HG03442 (cell line): ENCODE measurements around the gene CFAP92.

Experiments used
- ATAC-seq: cut with Tn5 transposase; IDR thresholded peaks from one replicate; pipeline ENCODE4 v1.9.1; 2021; ENCODE audit warnings: mild to moderate bottlenecking, moderate library complexity; ENCODE audit not compliant: unreplicated experiment

The CFAP92 gene

GRCh38 chr3:128993461-128994172 lies at the start of gene CFAP92:
Gene CFAP92, minus strand, starts transcription at chr3:128994076. Its CDS starts 772 bp downstream, at chr3:128993304.
- ATAC-seq, result peak; percentile 87

- ATAC-seq, result no peak
Measured at GRCh38 chr3:129040579-129041300, 46.9 kb upstream of the CFAP92 start.

DNA sequence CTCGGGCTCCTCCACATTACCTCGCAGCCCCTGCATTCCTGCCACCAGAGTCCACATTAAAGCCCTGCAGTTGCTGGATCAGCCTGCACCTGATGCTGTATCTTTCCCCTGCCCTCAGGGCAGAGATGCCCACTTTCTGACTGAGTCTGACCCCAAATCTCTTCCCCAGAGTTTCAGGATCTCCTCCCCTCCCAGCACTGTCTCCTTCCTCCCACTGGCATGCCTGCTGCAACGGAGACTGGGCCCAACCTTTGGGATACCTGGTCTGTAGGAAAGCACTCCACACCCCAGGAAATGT lies 46.1 kb upstream of the CFAP92 start:
- no peak for ATAC-seq

DNA sequence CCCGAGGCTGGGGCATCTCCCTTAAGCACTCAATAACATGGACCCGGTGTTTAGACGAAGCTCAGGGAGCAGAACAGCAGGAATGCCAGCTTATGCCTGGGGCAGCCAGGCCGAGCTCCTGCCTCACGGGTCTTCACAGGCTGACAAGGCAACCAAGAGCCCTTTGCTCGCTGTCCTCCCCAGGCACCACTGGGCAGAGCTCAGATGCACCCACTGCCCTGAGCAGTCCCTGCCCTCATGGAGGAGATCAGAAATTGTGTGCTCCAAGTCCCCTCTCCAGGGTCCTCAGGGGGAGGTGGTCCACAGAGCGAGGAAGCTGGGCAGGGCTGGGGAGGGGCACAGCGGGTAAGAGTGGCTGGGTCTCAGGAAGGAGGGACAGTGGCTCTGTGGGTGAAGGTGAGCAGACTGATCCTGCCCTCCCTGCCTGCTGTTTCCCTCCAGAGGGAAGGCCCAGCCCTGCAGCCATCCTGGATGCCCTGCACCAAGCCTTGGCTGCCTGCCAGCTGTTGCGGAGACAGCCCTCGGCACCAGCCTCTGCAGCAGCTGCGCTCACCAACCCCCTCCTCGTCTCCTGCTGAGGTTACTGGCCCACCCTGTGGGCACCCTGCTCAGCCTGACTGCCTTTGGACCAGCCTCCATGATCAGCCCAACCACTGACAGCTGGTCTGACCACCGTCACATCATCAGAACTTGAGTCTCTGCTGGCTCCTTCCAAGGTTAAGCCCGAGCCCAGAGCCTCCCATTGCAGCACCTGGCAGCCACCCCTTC lies 45.6 kb upstream of the CFAP92 start:
- ATAC-seq, result no peak

DNA sequence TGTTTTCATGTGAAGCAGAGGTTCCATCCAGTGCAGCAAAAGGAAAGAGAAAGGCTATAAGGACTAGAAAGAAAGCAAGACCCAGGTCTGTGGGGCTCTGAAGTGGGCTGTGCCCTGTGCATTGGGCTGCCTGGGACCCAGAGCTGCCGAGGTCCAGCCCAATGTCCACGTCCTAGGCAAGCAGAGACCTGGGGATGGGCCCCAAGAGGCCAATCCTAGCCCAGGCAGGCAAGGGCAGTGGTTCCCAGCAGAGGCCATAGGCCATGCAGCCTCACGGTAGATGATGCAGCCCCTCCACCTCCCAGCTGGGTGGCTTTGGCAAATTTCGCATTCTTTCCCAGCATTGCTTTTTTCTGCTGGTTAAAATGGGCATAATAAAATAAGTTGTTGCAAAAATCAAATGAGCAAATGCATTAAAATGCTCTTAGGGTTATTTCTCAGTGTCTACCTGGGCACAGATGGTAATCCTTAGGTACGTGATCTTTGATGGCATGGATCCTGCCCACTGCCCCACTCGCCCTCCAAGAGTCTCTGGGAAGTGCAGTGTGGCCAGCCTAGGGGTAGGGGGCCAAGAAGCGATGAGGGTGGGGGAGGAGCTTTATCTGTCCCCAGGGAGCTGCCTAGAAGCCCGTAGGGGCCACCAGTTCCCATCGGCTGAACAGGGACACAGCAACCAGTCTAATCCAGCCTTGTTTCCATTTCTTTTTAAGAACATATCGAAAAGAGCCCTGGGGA lies 44.4 kb upstream of the CFAP92 start:
- ATAC-seq, result no peak

- no peak for ATAC-seq
Measured at GRCh38 chr3:129037093-129037419, 43.2 kb upstream of the CFAP92 start.

- ATAC-seq, result no peak
Measured at GRCh38 chr3:129036222-129037092, 42.6 kb upstream of the CFAP92 start.

GRCh38 chr3:129035360-129036221 lies 41.7 kb upstream of the CFAP92 start:
- no peak for ATAC-seq

- no peak for ATAC-seq
Measured at GRCh38 chr3:129034642-129035041, 40.8 kb upstream of the CFAP92 start.

DNA sequence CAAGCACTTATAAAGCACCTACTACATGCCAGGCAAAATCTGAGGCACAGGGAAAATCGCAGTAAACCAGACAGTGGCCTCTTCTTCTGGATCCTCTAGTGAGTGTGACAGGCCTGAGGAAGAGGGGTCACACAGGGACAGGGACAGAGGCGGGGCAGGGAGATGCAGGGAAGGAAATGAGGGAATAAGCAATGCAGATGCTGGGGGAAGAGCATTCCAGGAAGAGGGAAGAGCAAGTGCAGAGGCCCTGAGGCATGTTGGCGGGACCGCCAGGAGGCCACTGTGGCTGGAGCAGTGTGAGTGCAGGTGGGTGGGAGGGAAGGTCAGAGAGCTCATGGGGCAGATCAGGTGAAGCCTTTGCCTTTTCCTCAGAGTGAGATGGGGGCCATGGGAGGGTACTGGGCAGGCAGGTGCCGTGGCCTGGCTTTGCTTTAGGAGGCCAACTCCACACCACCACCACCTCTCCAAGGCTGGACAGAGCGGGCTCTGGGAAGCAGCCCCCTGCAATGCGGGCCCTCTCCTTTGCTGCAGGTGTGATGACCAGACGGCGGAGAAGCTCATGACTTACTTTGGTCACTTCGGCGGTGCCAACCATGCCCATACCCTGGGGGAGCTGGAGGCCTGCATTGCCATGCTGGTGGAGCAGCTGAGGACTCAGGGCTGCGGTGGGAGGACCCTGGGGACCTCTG lies 39.9 kb upstream of the CFAP92 start:
- no peak for ATAC-seq

DNA sequence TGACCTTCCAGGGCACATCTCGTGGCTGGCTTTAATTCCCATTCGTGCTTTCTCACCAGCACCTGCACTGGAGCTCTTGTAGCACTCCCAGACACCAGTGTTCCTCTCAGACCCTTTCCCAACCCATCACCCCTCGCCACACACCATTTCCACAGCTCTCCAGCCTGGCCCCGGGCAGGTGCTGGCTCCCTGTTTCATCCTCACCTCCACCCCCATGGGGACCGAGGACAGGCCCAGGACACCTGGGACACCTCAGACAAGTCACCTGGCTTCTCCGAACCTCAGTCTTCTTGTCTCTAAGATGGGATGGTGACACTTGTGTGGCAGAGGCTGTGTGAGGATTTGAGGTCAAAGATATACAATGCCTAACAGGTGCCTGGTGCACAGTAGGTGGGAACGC lies 39.3 kb upstream of the CFAP92 start:
- ATAC-seq, result no peak

DNA sequence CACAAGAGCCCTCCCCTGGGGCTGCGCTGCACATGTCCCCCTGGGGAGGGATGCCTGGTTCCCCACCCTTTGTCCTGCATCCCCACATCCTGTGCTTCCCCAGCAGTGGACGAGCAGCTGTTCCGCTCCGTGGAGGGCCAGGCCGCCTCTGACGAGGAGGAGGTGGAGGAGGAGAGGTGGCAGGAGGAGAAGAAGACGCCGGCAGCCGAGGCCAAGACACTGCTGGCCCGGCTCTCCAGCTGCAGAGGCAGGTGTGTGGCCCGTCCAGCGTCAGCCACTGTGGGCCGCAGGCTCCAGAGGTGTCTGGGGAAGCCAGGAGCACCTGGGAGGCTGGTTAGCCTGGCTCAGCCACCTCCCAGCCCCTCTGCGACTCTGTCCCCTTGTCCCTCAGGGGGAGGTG lies 38.8 kb upstream of the CFAP92 start:
- no peak for ATAC-seq

GRCh38 chr3:129031476-129032215 lies 37.8 kb upstream of the CFAP92 start:
- no peak for ATAC-seq

GRCh38 chr3:129030611-129031010 lies 36.7 kb upstream of the CFAP92 start:
- no peak for ATAC-seq

DNA sequence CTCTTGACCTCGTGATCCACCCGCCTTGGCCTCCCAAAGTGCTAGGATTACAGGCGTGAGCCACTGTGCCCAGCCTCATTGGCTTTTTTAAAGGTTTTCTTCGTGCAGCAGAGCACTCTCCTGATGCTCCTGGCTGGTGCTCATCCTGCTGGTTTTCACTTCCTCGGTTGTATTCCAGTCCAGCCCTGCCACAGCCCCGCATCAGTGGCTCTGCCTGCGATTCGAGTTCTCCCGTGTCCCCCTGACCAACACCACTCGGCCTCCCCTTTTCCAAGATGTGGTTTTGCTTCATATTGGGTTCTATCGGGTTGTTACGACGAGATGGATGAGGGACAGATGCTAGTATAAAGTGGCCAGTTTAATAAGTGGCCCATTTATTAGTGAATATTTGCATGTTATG lies 35.0 kb upstream of the CFAP92 start:
- no peak for ATAC-seq

DNA sequence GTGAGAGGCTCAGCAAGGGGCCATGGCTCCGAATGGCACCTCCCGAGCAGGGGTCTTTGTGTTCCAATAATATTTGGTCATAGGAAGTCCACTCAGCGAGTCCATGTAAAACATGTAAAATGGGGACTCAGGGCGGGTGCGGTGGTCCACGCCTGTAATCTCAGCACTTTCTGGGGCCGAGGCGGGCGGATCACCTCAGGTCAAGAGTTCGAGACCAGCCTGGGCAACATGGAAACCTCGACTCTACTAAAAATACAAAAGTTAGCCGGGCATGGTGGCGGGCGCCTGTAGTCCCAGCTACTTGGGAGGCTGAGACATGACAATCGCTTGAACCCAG lies 33.6 kb upstream of the CFAP92 start:
- no peak for ATAC-seq

DNA sequence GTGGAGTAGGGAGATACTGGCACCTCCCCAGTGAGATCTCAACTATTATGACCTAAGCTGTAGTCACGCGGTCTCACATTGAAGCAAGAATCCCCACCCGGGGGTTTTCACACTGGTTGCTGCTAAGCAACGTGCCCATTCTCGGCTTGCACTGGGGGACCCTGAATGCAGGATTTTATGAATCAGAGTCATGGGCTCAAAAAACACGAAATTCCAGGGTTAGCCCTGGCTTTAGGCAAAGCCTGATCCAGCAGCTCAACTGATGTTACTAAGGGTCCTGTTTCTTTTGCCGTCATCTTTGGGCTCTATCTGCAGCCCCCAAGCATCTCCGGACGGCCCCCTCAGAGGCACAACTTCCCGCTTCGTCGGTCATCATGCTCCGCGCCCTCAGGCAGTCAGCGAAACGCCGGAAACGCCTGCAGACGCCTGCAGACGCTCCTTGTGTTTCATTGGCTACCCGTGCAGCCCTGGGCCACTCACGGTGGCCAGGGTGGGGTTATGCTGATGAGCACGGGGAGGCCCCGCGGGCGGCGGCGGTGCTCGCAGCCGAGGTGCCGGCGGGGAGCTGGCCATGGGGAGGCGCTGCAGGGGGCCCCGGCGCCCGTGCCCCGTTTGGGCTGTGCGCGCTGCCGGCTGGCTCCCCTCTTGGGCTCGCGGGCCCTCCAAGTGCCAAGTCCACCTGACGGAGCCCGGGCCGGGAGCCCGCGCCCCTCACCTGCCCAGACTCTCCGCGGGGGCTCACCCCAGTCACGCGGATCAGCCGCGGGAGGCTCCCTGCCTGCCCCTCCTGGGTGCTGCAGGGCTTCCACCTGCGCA lies 33.1 kb upstream of the CFAP92 start:
- peak; percentile 98 for ATAC-seq
